ENCODE results near the gene SURF6. TPM values are rescaled to one million over a fixed set of nuclear protein-coding genes. Genes with fewer than 3 reads are reported as not detected.
"Not testable (repeated sequence)": the region's sequence is repeated elsewhere in the genome, so short reads cannot be mapped to it uniquely, and the experiment has no call there.

SURF6 gene
- total RNA-seq, 4 donors from 2014 or later: 22.5 to 36.3 (median 25.8) TPM

GRCh38 chr9:133290751-133291302, 45.2 kb downstream of the SURF6 start:
- no peak overlapping the region for H3K27ac ChIP-seq
- no peak for ATAC-seq
- peaks cover 0 to 7% (median 0%) of the 10 kb centered on the region in 3 donors for H3K9me3 ChIP-seq
- no peak overlapping the region for H3K4me3 ChIP-seq
- TF ChIP-seq CTCF (IDR thresholded peaks at IDR 0.05) (no peak), POLR2AphosphoS5 (IDR thresholded peaks at IDR 0.05) (no peak), EP300 (IDR thresholded peaks at IDR 0.05) (no peak), POLR2A (IDR thresholded peaks at IDR 0.05) (no peak)
- no peaks in the 10 kb centered on the region for H3K36me3 ChIP-seq
- peaks cover 32% of the 10 kb centered on the region for H3K27me3 ChIP-seq
- no peaks in the 10 kb centered on the region for H3K4me1 ChIP-seq
- WGBS, 2 donors (ENCODE audit: low coverage in 1 of 2): 85 to 93% methylated on average over 2 of the region's 2 CpGs

GRCh38 chr9:133286523-133286922, 49.5 kb downstream of the SURF6 start:
- Histone ChIP-seq H3K4me1 (no peaks in the 10 kb centered on the region), H3K4me3 (no peak overlapping the region)
- WGBS, 2 donors (ENCODE audit: low coverage in 1 of 2): 33 to 57% methylated on average over 1 to 2 of the region's 2 CpGs

GRCh38 chr9:133285252-133285775, 50.7 kb downstream of the SURF6 start:
- H3K36me3 ChIP-seq: no peaks in the 10 kb centered on the region
- no peak overlapping the region for H3K27ac ChIP-seq
- H3K9me3 ChIP-seq: no peaks in the 10 kb centered on the region
- WGBS, 2 donors (ENCODE audit: low coverage in 1 of 2): 58 to 80% methylated on average over 2 to 6 of the region's 6 CpGs
- TF ChIP-seq EP300 (IDR thresholded peaks at IDR 0.05) (no peak), POLR2AphosphoS5 (IDR thresholded peaks at IDR 0.05) (no peak), CTCF (IDR thresholded peaks at IDR 0.05) (no peak), POLR2A (IDR thresholded peaks at IDR 0.05) (no peak)
- no peak for ATAC-seq
- no peaks in the 10 kb centered on the region for H3K4me1 ChIP-seq
- H3K27me3 ChIP-seq: peaks cover 32% of the 10 kb centered on the region
- H3K4me3 ChIP-seq: no peak overlapping the region

More at GRCh38 chr9:133286523-133286922, 49.5 kb downstream of the SURF6 start:
- TF ChIP-seq POLR2A (IDR thresholded peaks at IDR 0.05) (no peak), CTCF (IDR thresholded peaks at IDR 0.05) (no peak), EP300 (IDR thresholded peaks at IDR 0.05) (no peak), POLR2AphosphoS5 (IDR thresholded peaks at IDR 0.05) (no peak)
- ATAC-seq: no peak
- peaks cover 0 to 7% (median 0%) of the 10 kb centered on the region in 3 donors for H3K9me3 ChIP-seq
- no peak overlapping the region for H3K27ac ChIP-seq
- H3K27me3 ChIP-seq: peaks cover 28% of the 10 kb centered on the region
- H3K36me3 ChIP-seq: no peaks in the 10 kb centered on the region

- 89 to 94% methylated on average over 4 to 7 of the region's 8 CpGs for WGBS, 2 donors (ENCODE audit: low coverage in 1 of 2)
- H3K36me3 ChIP-seq: no peaks in the 10 kb centered on the region
- no peaks in the 10 kb centered on the region for H3K9me3 ChIP-seq
- H3K27ac ChIP-seq: no peak overlapping the region
- H3K4me3 ChIP-seq: no peak overlapping the region
- no peaks in the 10 kb centered on the region for H3K4me1 ChIP-seq
- no peak for TF ChIP-seq POLR2AphosphoS5 (IDR thresholded peaks at IDR 0.05)
- TF ChIP-seq CTCF (IDR thresholded peaks at IDR 0.05): no peak
- no peak for TF ChIP-seq POLR2A (IDR thresholded peaks at IDR 0.05)
- no peak for TF ChIP-seq EP300 (IDR thresholded peaks at IDR 0.05)
- no peak for ATAC-seq
- peaks cover 41% of the 10 kb centered on the region for H3K27me3 ChIP-seq
These were observed 51.6 kb downstream of the SURF6 start for GRCh38 chr9:133284362-133284761.

- H3K9me3 ChIP-seq, H3K27ac ChIP-seq, H3K36me3 ChIP-seq, ATAC-seq, H3K4me1 ChIP-seq, H3K4me3 ChIP-seq: not testable (repeated sequence)
- WGBS, 2 donors (ENCODE audit: low coverage in 1 of 2): 68 to 88% methylated on average over 9 to 15 of the region's 16 CpGs
- H3K27me3 ChIP-seq: peaks cover 50% of the 10 kb centered on the region
These were observed 52.5 kb downstream of the SURF6 start for GRCh38 chr9:133283255-133284032.
